SHP77 (cell line): Measurements from ENCODE around the gene FLVCR2.

Experiments used
- DNase-seq, 2 experiments: peaks; one replicate each; lab custom pipeline; 2025; lab: John Stamatoyannopoulos, UW

FLVCR2 gene

GRCh38 chr14:75558440-75558839 lies 20.0 kb upstream of the FLVCR2 start:
- DNase-seq, result no peak

GRCh38 chr14:75559045-75559444 lies 19.4 kb upstream of the FLVCR2 start:
- no peak for DNase-seq

DNA sequence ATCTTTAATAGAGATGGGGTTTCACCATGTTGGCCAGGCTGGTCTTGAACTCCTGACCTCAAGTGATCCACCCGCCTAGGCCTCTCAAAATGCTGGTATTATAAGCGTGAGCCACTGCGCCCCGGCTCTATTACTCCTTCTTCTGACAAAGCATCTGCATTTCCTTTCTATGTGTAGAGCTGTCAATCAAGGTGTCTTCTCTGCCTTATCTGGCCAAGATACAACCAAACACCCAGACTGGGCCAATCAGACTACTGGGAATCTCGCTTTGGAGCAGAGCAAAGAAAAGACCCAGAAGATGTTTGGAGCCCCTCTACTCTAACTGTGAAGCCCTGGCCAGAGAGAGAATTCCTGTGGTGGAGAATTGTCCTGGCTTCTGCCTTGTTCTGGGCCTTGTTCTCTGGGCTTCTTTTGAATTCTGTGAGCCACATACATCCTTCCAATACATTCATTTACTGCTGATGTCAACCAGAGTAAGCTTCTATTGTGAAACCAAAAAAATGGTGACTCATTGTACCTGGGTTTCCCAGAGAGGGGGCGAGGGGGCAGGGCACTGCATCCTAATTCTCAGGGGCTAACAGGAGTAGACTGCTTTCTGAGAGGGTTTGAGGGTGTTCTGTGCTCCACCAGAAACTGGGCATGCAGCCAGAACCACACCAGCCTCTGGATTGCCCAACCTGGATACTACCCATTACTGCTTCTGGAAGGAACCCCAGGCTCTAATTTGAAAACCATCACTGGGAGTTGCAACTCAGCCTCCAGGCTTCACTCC lies 18.8 kb upstream of the FLVCR2 start:
- DNase-seq, result no peak

GRCh38 chr14:75561013-75561432 lies 17.4 kb upstream of the FLVCR2 start:
- DNase-seq, result peak; percentile 59 to 65

DNA sequence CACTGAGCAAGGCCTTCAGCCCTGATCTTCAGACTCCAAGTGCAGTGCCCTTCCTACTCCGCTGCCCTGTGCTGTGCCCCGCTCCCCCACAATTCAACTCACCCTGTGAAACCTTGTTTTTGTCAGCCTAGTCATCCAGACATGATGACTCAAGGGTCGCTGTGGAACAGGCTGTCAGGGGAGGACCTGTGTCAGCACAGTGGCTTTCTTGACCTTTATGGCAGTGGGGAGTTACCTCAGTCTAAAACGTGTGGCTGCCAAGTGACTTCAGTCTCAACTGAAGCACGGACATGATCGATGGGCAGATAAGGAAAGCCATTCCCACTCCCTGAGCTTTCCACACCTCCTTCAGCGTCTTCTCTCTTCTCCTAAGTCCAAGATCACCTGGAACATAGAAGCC lies 16.3 kb upstream of the FLVCR2 start:
- no peak for DNase-seq

GRCh38 chr14:75562489-75562888 lies 15.9 kb upstream of the FLVCR2 start:
- no peak for DNase-seq

DNA sequence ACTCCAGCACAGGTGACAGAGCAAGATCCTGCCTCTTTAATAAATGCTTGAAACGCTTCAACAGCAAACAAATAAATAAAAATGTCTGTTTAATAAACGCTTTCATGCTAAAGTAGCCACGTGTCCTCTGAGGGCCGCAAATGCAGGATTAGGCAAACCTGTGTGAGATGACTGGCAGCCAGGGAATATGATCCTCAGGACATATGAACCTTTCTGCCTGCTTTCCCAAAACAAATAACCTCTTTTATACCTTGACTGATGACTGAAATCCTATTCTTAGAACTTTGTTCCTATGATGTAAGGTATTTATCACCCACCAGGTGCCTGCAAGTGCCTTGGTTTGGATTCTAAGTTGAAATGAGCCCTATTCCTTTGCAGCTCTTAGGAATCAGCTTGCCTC lies 14.5 kb upstream of the FLVCR2 start:
- DNase-seq, result peak; percentile 14 to 15

DNA sequence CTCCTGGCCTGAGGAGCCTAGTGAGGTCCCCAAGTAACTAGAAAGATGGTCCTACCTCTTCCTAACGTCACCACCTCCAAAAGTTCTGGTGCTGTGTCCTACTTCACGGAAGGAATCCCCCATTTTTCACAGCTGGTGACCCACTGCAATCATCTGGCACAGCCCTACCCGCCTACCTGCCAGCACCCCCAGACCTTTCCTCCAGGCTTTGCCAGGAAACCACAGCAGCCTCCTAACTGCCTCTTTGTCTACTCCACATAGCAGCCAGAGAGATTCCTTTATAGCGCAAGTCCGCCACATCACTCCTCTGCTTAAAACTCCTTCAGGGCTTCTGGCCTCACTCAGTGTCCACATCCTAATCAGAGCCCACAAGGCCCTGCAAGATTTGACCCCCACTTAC lies 13.4 kb upstream of the FLVCR2 start:
- no peak for DNase-seq

DNA sequence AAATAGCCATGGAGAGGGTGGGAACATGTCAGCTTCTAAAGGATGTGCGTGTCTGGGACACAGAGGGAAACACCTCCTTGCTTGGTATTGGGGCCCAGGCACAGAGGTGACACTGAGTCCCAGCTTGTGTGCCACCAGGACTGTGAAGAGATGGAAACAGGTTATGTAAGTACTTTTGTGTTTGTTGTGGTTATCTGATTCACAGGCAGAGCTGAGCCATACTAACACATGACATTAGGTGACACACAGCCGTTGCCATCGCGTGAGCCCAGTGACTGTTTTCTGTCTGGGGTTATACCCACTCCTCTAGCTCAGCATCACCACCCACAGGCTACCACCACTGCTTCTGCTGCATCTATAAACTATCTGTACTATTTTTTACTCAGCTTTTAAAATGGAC lies 12.1 kb upstream of the FLVCR2 start:
- DNase-seq, result no peak

- DNase-seq, result no peak
These were observed 11.7 kb upstream of the FLVCR2 start for GRCh38 chr14:75566752-75567151.

DNA sequence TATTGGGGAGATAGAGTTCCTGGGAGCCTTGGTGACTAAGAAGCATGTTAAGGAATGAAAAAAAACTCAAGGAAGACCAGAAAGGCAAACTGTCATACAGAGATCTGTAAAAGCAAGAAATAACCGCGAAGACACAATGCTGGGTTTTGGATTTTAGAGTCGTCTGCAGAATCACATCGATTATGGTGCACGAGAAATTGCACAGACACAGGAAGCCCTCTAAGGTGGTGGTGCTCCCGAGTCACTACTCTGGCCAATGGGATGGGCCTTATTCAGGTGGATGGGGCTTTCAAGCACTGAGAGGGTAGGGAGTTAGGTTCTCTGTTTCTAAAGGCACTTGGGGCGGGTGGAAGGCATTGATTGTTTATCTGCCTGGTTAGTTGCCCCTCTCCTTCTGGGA lies 10.3 kb upstream of the FLVCR2 start:
- DNase-seq, result no peak

GRCh38 chr14:75568791-75569190 lies 9.6 kb upstream of the FLVCR2 start:
- DNase-seq, result no peak

GRCh38 chr14:75570797-75571196 lies 7.6 kb upstream of the FLVCR2 start:
- DNase-seq, result no peak

DNA sequence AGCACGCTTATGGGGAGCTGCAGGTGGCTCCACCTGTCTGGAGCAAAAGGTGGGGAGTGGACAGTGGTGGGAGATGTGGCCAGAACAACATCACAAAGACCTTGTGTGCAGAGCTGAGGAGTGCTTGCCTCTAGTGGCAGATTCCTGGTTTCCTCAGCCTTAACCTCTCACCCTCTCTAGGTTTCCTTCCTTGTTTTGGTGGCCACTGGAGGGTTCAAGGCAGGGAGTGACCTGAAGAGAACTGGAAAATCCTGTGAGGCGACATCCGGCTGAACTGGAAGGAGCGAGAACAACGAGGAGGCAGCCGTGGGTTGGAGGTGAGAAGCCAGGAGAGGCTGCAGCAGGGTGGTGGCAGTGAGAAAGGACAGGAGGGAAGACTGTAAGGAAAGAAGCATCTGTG lies 6.3 kb upstream of the FLVCR2 start:
- no peak for DNase-seq

DNA sequence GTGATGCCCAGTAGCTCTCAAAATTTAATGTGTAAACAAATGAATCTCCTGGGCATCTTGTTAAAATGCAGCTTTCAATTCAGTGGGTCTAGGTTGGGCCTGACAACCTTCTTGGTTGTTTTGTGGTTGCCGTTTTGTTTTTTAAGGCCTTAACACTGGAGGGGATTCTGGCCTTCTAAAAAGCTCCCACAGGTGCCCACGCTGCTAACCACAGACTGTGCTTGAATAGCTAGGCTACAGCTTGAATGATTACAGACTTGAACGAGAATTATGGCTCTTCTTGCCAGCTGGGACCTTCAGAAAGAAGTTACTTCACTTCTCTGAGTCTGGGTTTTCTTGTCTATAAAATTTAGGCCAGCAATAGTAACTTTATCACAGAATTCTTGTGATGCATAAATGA lies 1.3 kb upstream of the FLVCR2 start:
- no peak for DNase-seq

- DNase-seq, result peak; percentile 60 to 74
These were observed 705 bp upstream of the FLVCR2 start for GRCh38 chr14:75577729-75578101.

- DNase-seq, result no peak
These were observed 442 bp downstream of the FLVCR2 start for GRCh38 chr14:75578786-75579337.

GRCh38 chr14:75579338-75579864 lies 981 bp downstream of the FLVCR2 start:
- DNase-seq, result no peak

- no peak for DNase-seq
These were observed 1.5 kb downstream of the FLVCR2 start for GRCh38 chr14:75579882-75580281.

DNA sequence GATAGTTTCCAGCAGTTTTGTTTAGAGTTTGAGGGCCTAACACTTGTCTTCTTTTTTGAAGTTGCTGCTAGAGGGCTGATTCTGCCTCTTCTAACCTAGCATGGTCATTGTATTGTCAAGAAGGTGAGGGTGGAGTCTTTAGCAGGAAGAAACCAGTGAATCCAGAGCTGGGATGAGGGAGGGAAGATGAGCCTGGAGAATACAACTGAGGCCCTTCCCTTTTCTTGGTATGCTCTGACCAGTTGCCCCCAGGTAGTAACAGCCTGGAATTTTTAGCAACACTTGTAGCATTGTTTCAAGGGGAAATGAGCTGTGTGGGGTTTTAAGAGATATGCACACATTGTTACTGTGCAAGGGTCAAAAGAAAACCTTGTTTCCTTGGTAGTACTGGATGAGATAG lies 9.0 kb downstream of the FLVCR2 start:
- DNase-seq, result no peak

GRCh38 chr14:75589931-75590330 lies 11.5 kb downstream of the FLVCR2 start:
- DNase-seq, result no peak

- no peak for DNase-seq
These were observed 13.0 kb downstream of the FLVCR2 start for GRCh38 chr14:75591331-75591946.

GRCh38 chr14:75591987-75592575 lies 13.7 kb downstream of the FLVCR2 start:
- no peak for DNase-seq
